ENCODE data around the gene OR2AT4.
"Not testable (repeated sequence)": the region's sequence is repeated elsewhere in the genome, so short reads cannot be mapped to it uniquely, and the experiment has no call there.

Gene OR2AT4

DNA sequence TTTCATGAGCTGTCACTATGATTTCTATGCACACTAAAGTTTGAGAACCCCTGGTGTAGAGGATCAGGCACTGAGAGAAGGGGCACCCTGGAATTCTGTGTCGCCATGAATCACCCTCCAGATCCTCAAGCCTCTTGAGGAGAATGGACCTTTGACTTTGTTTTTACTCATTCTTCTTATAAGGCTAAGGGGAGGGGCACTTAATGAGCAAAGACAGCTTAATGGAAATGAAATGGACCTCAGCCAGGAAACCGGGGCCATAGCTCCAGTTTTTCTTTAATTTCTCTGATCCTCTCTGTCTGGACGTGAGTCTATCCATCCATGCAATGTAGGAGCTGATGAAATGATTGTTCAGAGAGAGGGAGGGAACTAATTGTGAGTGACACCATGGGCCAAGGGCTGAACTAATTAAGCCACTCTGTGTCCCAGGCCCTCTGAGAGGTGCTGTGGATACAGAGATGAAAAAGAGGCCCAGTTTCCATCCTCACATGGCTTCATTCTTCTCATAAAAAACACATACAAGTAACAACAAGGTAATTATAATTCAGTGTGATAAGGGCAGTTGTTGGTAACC is 32.8 kb downstream of the OR2AT4 start:
- no peak for DNase-seq

DNA sequence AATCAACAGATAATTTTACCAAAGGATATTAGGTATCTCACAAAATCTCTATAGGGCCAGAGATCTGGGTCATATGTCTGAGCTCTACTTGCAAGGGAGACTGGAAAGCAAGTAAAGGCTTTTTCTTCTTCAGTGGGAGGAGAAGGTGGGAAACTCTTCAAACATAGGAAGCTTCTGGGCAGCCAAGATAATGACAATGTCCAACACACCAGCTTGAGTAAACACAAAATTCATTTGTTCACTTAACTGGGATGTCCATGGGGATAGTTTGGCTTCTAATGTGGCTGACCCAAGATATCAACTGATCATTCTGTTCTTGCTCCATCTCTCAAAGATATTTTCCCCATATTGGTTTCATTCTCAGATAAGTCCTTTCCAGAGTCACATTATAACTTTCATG is 37.4 kb downstream of the OR2AT4 start:
- no peak for DNase-seq

DNA sequence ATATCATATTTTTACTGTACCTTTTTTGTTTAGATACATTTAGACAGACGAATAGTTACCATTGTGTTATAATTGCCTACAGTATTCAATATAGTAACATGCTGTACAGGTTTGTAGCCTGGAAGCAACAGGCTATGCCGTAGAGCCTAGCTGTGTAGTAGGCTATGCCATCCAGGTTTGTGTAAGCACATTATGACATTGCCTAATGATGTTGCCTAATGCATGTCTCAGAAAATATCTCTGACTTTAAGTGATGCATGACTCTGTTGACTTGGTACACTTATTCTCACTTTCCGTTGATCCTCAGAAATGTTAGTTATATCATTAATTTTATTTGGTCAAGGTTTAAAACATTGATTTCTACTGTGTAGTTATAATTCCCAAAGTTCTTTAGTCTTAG is 39.9 kb downstream of the OR2AT4 start:
- DNase-seq = no peak

DNA sequence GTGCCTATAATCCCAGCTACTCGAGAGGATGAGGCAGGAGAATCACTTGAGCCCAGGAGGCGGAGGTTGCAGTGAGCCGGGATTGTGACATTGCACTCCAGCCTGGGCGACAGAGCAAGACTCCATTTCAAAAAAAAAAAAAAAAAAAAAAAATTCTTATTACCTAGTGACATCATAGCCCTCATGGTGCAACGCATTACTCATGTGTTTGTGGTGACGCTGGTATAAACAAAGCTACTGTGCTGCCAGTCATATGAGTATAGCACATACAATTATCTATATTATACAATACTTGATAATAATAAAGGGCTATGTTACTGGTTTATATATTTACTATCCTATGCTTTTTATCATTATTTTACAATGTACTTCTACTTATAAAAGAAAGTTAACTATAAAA is 41.2 kb downstream of the OR2AT4 start:
- no peak for DNase-seq

DNA sequence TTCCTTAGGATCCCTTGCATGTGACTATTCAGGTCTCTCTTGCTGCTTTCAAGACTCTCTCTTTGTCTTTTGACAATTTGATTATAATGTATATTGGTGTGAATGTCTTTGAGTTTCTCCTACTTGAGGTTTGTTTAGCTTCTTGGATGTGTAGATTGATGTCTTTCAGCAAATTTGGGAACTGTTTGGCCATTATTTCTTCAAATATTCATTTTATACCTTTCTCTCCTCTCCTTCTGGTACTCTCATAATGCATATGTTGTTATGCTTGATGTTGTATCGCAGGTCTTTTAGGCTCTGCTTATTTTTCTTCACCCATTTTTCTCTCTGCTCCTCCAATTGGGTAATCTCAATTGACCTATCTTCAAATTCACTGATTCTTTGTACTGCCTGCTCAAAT is 44.2 kb downstream of the OR2AT4 start:
- no peak for DNase-seq

DNA sequence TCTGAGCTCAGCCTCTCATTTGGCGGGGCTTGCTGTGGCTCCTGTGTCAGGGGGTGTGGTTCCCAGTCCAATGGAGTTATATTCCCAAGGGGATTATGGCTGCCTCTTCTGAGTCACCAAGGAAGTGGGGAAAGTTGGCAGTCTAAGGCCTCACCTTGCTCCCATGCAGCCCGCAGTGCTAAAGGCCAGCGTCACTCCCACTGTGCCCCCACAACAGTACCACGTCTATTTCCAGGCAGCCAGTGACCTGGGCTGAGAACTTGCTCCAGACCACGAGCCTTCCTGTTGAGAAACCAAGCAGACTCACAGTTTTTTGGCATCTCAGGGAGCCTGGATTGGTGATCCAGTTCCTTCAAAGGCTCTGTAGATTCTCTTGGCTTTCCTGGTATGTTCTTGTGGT is 45.6 kb downstream of the OR2AT4 start:
- DNase-seq = no peak

DNA sequence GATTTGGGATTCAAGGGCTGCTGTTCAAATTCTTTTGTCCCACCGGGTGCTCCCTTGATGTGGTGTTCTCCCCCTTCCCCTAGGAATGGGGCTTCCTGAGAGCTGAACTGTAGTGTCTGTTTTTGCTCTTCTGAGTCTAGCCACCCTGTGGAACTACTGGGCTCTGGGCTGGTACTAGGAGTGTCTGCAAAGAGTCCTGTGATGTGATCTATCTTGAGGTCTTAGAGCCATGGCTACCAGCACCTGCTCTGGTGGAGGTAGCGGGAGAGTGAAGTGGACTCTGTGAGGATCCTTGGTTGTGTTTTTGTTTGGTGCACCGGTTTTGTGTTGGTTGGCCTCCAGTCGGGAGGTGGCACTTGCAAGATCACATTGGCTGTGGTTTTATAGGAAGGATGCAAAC is 46.2 kb downstream of the OR2AT4 start:
- no peak for DNase-seq

DNA sequence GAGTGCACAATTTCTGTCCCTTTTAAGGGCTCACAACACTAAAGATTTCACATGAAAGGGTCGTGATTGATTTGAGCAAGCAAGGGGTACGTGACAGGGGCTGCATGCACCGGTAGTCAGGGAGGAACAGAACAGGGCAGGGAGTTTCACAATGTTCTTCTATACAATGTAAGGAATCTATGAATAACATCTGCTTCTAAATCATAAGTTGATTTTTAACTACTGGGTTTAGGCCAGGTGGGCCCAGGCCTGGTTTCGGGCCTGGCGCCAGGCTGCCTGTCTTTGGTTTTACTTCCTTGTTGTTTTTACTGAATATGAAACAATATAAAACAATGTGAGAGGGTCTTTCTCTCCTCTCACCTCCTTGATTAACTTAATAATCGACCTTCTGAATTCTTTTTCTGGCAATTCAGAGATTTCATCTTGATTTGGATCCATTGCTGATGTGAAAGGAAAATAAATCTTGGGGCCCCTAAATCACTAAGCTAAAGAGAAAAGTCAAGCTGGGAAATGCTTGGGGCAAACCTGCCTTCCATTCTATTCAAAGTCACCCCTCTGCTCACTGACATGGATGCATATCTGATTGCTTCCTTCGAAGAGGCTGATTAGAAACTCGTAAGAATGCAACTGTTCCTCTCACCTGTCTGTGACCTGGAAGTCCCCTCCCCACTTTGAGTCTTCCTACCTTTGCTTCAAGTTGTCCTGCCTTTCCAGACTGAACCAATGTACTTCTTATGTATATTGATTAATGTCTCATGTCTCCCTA is 47.0 kb downstream of the OR2AT4 start:
- not testable (repeated sequence) for DNase-seq

DNA sequence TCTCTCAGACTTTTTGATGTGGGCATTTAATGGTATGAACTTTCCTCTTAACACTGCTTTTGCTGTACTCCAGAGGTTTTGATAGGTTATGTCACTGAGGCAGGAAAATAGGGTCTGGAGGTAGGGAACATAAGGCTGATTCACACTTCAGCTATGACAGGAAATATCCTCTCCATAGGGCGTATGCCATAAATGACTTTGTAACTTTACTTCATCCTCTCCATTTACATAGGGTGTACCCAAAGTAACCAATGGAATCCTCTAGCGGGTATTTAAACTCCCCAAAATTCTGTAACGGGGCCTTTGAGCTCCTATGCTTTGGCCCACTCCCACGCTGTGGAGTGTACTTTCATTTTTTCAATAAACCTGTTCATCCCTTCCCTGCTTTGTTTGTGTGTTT is 49.5 kb downstream of the OR2AT4 start:
- no peak for DNase-seq

DNA sequence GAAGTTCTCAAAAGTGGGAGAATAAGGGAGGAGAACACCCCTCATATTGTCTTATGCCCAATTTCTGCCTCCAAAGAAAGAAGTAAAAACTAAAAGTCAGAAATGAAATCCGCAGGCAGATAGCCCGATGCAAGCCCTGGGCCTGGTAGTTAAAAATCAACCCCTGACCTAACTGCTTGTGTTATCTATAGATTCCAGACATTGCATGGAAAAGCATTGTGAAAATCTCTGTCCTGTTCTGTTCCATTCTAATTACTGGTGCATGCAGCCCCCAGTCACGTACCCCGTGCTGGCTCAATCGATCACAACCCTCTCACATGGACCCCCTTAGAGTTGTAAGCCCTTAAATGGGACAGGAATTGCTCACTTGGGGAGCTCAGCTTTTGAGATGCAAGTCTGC is 50.0 kb downstream of the OR2AT4 start:
- DNase-seq = not testable (repeated sequence)

DNA sequence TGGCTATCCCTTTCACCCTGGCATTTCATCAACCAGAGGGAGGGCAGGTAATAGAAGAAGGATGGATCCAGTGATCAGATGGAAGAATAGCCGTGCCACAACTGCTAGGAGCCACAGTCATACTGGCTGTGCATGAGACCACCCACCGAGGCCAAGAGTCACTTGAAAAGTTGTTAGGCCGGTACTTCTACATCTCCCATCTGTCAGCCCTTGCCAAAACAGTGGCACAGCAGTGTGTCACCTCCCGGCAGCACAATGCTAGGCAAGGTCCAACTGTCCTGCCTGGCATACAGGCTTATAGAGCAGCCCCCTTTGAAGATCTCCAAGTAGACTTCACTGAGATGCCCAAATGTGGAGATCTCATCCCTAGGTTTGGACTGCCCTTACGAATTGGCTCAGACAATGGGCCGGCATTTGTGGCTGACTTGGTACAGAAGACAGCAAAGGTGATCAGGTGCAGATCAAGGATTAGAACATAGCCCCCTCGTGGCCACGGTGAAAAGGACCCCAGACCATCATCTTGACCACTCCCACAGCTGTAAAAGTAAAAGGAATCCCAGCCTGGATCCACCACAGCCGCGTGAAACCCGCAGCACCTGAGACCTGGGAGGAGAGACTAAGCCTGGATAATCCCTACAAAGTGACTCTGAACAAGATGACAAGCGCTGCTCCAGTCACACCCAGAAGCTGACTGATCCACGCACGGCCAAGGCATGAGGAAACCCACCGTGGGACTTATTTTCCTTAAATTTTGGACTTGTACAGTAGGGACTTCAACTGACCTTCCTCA is 52.1 kb downstream of the OR2AT4 start:
- not testable (repeated sequence) for DNase-seq

DNA sequence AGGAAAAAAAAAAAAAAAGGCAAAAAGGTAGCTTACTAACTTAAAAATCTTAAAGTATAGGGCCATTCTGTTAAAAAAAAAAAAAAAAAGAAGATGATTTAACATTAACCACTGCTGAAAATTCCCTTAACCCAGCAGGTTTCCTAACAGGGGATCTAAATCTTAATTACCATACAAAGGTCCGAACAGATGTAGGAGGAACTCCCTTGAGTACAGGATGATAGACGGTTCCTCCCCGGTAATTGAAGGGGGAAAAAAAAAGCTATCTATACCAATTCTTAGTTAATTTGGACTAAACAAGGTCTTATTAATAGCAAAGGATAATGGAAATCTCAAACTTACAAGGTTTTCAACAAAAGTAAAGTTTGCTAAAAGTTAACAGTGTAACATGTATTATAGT is 54.9 kb downstream of the OR2AT4 start:
- not testable (repeated sequence) for DNase-seq

DNA sequence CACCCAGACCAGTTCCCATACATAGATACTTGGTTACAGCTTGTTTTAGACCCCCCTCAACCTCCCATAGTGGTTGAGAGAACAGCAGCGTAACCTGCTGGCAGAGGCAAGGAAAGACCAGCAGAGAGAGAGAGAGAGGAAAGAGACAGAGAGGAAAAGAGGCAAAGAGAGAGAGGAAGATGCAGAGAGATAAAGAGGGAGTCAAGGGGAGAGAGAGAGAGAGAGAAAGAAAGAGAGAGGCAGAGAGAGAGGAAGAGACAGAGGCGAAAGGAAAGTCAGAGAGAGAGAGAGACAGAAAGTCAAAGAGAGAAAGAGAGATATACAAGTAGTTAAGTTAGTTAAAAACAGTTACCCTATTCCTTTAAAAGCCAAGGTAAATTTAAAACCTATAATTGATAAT is 55.4 kb downstream of the OR2AT4 start:
- no peak for DNase-seq

DNA sequence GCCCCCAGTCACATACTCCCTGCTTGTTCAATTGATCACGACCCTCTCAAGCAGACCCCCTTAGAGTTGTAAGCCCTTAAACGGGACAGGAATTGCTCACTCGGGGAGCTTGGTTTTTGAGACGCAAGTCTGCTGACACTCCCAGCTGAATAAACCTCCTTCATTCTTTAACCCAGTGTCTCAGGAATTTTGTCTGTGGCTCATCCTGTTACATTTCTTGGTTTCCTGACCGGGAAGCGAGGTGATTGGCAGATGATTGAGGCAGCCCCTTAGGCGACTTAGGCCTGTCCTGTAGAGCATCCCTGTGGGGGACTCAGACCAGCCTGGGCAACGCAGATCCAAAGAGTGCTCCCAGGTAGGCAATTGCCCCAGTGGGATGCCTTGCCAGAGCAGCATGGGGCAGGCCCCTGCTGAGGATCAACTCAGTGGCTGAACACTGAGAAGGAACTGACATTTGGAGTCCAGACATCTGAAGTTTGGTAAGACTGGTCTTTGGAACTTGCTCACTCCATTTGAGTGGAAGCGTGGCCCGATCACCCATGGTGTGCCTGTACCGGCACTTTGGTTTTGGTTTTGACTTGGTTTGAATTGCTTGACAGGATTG is 56.4 kb downstream of the OR2AT4 start:
- no peak for DNase-seq

DNA sequence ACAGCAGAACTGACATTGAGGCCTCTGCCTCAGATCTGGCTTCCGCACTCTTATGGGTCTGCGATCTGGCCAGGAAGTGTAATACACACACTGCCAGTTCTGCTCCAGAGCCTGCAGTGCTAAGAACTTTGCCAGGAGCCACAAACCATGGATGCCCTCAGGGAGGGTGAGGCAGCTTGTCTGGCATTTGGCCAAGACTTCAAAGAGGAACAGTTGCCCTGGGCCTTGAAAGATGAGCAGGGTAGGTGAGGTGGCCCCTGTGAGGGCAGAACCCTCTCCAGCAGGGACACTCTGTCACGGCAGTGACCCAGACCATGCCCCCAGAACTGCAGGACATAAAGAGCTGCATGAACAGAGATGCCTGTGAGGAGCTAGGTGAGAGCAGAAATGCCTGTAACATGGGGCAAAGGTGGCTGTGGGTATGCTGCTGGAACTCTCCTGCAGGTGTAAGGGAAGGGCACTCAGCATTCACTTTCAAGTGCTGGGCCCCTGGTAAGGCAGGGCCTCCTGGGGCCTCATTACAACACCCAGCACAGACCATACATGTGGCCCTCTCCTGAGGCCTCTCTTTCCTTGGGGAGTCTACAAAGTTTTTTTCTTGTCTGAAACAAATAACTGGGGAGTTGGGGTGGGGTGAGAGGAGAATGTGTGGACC is 60.6 kb downstream of the OR2AT4 start:
- DNase-seq = no peak

DNA sequence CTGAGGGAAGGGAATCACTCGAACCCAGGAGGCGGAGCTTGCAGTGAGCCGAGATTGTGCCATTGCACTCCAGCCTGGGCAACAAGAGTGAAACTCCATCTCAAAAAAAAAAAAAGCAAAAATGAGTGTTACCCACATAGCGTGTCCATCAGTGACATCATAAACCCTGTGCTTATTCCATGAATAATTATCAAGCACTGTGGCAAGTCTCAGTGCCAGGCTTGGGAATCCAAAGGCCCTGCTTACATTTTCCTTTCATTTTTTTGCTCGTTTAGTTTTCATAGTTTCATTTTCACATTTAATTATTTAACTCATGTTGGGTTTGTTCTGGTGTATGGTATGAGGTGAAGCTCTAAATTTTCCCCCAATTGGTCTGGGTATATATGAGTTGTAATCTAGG is 61.4 kb downstream of the OR2AT4 start:
- no peak for DNase-seq

DNA sequence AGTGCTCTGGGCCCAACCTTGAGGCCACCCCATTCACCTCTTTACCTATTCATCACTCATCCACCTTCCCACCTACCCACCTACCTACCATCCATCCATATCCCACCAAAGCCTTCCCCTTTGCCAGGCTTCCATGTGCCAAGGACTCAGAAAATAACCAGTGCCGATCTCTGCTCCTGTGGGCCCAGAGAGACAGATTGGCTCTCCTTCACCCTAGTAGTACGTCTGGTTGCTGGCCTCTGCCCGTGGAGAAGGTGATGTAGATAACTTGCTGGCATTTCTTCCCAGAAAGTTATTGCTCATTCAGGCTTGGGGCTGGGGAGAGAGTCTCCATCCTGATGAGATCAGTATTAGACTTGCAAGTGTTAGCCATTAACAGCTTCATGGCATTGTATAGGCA is 62.8 kb downstream of the OR2AT4 start:
- DNase-seq = no peak

DNA sequence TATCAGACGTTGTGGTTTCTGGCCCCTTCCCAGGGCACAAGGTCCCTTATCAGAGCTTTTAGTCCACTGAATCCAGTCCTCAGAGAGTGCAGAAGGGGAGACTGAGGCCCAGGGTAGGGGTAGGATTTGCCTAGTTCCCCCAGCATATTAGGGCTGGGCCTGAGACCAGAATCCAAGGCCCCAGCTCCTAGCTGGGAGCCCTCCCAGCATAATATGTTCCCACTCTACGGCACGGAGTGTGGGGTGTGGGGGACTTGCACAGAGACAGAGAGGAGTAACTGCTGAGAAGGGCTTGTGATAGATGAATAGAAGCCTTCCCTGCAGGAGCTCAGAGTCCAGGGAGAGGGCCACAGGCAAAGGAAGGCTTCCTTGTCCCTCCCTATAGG is 64.1 kb downstream of the OR2AT4 start:
- DNase-seq = no peak

DNA sequence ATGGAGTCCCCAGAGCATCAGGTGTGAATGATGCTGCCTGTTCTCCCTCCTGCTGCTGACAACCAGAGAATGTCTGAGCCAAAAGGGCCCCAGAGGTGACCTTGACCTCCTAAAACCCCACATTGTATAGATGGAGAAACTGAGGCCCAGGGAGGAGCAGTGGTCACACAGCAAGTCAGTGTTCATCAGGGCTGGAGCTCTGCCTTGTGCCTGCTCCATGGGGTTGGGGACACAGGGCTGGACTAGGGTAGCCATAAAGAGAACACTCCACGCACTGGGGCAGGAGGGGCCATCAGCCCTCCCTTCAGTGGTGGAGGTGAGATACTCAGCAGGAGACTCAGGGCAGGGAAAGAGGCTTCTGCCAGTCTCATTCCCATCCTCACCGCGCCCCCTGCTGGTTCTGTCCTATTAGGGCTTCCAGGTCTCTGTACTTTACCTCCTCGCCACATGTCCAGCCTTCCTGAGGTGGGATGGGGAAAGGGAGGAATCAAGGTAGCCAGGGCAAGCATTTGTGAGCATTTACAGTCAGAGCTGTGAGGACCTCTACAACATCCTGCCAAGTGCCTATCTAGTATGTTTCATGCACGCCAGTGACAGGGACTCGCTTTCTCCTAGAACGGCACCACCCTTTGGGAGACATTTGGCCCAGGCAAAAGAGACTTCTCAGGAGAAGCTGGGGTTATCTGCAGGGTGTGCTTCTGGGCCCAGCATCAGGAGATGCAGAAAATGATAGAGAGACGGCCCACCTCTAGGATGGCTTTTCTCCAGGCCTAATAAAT is 64.7 kb downstream of the OR2AT4 start:
- DNase-seq = peak; percentile 59

Data from activated gamma-delta T cell treated with Interleukin-2 at 50 U/mL for 16 hours (primary cell).